ENCODE measurements around the gene TRPC6.

The TRPC6 gene

DNA sequence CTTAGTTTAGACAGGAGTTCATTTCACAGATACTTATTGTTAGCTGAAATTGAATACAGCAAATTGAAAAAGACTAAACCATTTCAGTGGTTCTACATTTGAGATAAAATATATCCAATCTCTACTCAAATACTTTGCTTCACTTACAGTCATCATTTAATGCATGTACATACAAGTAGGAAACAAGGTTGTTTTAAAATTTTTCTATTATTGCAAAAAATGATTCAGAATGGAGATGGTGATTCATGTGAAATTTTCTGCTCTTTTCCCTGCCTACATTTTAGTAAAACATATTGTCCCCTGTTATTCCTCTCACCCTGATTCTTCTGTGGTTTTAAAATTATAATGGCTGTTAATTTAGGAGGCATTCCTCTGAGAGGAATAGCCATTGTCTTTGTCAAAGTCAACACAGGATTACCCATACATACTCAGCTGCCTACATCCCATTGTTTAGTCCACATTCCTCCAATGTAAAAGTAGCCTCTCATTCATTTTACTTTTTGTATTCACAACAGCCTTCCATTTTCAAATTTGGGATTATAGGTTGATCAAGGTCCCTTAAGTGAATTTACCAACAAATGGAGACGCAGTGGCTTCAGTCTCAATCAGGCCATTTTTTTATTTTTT lies 60.1 kb downstream of the TRPC6 start:
- Histone ChIP-seq H3K4me3 (ENCODE audit: low read depth in 1 of 2, low read length in 2 of 2) (no peak overlapping the region), H3K27ac (ENCODE audit: low read length) (no peak overlapping the region), H3K4me1 (ENCODE audit: insufficient read depth, low read length) (no peaks in the 10 kb centered on the region), H3K79me2 (ENCODE audit: insufficient read depth, low read length) (no peaks in the 10 kb centered on the region), H3K9me3 (ENCODE audit: insufficient read depth, low read length, severe bottlenecking) (no peaks in the 10 kb centered on the region), H3K27me3 (ENCODE audit: insufficient read depth, low read length, poor library complexity) (no peaks in the 10 kb centered on the region), H3K9ac (ENCODE audit: low read depth, low read length) (no peak overlapping the region), H4K20me1 (ENCODE audit: insufficient read depth, low read length) (no peaks in the 10 kb centered on the region), H3K36me3 (ENCODE audit: insufficient read depth, low read length) (no peaks in the 10 kb centered on the region), H2AFZ (ENCODE audit: low read depth, low read length) (no peak overlapping the region), H3K4me2 (ENCODE audit: insufficient read depth, low read length) (no peak overlapping the region)
- DNase-seq: no peak
- TF ChIP-seq EZH2 (IDR thresholded peaks at IDR 0.05; ENCODE audit: borderline replicate concordance, low read depth, low read length, severe bottlenecking): no peak
- TF ChIP-seq CTCF (IDR thresholded peaks at IDR 0.05; ENCODE audit: borderline replicate concordance, extremely low read depth, low read length, poor library complexity, severe bottlenecking): no peak
- ATAC-seq (ENCODE audit: insufficient read depth, low read depth): no peak

DNA sequence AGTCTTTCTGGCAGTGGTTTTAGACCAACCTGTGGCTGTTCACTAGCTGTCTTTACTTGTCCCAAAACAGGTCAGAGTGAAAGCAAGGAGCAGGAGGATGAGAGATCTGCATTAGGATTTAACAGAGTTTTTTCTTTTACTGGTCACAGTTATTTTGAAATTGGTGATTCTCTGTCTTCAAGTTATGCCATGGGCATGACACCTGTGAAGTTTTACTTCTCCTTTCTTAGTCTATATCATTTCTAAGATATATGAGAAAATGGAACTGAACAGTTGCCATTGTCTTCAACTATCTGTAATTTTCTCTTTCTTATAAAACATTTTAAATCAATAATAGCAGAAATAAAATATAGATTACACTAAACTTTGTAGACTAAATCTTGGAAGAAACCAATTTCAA lies 60.6 kb downstream of the TRPC6 start:
- H3K4me2 ChIP-seq (ENCODE audit: insufficient read depth, low read length): no peak overlapping the region
- TF ChIP-seq EZH2 (IDR thresholded peaks at IDR 0.05; ENCODE audit: borderline replicate concordance, low read depth, low read length, severe bottlenecking) (no peak), CTCF (IDR thresholded peaks at IDR 0.05; ENCODE audit: borderline replicate concordance, extremely low read depth, low read length, poor library complexity, severe bottlenecking) (no peak)
- no peaks in the 10 kb centered on the region for H3K9me3 ChIP-seq (ENCODE audit: insufficient read depth, low read length, severe bottlenecking)
- H3K4me3 ChIP-seq (ENCODE audit: low read depth in 1 of 2, low read length in 2 of 2): no peak overlapping the region
- H3K27me3 ChIP-seq (ENCODE audit: insufficient read depth, low read length, poor library complexity): no peaks in the 10 kb centered on the region
- no peak overlapping the region for H3K9ac ChIP-seq (ENCODE audit: low read depth, low read length)
- H4K20me1 ChIP-seq (ENCODE audit: insufficient read depth, low read length): no peaks in the 10 kb centered on the region
- no peaks in the 10 kb centered on the region for H3K79me2 ChIP-seq (ENCODE audit: insufficient read depth, low read length)
- H3K4me1 ChIP-seq (ENCODE audit: insufficient read depth, low read length): no peaks in the 10 kb centered on the region
- no peak overlapping the region for H3K27ac ChIP-seq (ENCODE audit: low read length)
- H3K36me3 ChIP-seq (ENCODE audit: insufficient read depth, low read length): no peaks in the 10 kb centered on the region
- no peak for DNase-seq
- no peak for ATAC-seq (ENCODE audit: insufficient read depth, low read depth)
- H2AFZ ChIP-seq (ENCODE audit: low read depth, low read length): no peak overlapping the region

DNA sequence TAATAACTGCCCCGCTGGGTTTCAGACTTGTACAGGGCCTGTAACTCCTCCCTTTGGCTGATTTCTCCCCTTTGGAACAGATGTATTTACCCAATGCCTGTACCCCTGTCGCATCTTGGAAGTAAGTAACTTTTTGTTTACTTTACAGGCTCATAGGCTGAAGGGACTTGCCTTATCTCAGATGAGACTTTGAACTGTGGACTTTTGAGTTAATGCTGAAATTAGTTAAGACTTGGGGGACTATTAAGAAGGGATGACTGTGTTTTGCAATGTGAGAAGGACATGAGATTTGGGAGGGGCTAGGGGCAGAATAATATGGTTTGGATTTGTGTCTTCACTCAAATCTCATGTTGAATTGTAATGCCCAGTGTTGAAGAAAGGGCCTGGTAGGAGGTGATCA lies 62.0 kb downstream of the TRPC6 start:
- H3K79me2 ChIP-seq (ENCODE audit: insufficient read depth, low read length): no peaks in the 10 kb centered on the region
- H3K4me2 ChIP-seq (ENCODE audit: insufficient read depth, low read length): no peak overlapping the region
- no peaks in the 10 kb centered on the region for H3K9me3 ChIP-seq (ENCODE audit: insufficient read depth, low read length, severe bottlenecking)
- no peaks in the 10 kb centered on the region for H3K36me3 ChIP-seq (ENCODE audit: insufficient read depth, low read length)
- H3K27ac ChIP-seq (ENCODE audit: low read length): no peak overlapping the region
- no peak overlapping the region for H2AFZ ChIP-seq (ENCODE audit: low read depth, low read length)
- no peaks in the 10 kb centered on the region for H3K27me3 ChIP-seq (ENCODE audit: insufficient read depth, low read length, poor library complexity)
- H3K9ac ChIP-seq (ENCODE audit: low read depth, low read length): no peak overlapping the region
- ATAC-seq (ENCODE audit: insufficient read depth, low read depth) (no peak), DNase-seq (no peak)
- H4K20me1 ChIP-seq (ENCODE audit: insufficient read depth, low read length): no peaks in the 10 kb centered on the region
- H3K4me1 ChIP-seq (ENCODE audit: insufficient read depth, low read length): no peaks in the 10 kb centered on the region
- TF ChIP-seq CTCF (IDR thresholded peaks at IDR 0.05; ENCODE audit: borderline replicate concordance, extremely low read depth, low read length, poor library complexity, severe bottlenecking): no peak
- no peak for TF ChIP-seq EZH2 (IDR thresholded peaks at IDR 0.05; ENCODE audit: borderline replicate concordance, low read depth, low read length, severe bottlenecking)
- H3K4me3 ChIP-seq (ENCODE audit: low read depth in 1 of 2, low read length in 2 of 2): no peak overlapping the region

Measured in DND-41 (cell line).